ENCODE measurements around the gene TUBA1C. TPM values are rescaled to one million over a fixed set of nuclear protein-coding genes. Genes with fewer than 3 reads are reported as not detected.

The TUBA1C gene
- total RNA-seq, 1 experiment from 2014 or later: 660 TPM

- Histone ChIP-seq H2BK5ac (ENCODE audit: insufficient read length, low read length) (no peak overlapping the region), H3K23me2 (ENCODE audit: insufficient read length, low read depth, low read length, poor library complexity, severe bottlenecking) (no peaks in the 10 kb centered on the region), H4K20me1 (ENCODE audit: control insufficient read depth, insufficient read depth, insufficient read length) (peaks cover 3% of the 10 kb centered on the region), H2BK120ac (ENCODE audit: low read depth, low read length, poor library complexity, severe bottlenecking) (no peak overlapping the region), H4K8ac (replicated peaks; ENCODE audit: insufficient read length, low read depth, low read length) (no peak overlapping the region), H3K27me3 (ENCODE audit: insufficient read depth, low read length) (no peaks in the 10 kb centered on the region; the same call in 1 of the 2 replicates), H3K14ac (ENCODE audit: insufficient read depth, low read length) (no peak overlapping the region), H2BK12ac (ENCODE audit: insufficient read length, low read depth, low read length) (no peak overlapping the region), H3K9me3 (ENCODE audit: control insufficient read depth, low read depth, low read length) (no peaks in the 10 kb centered on the region), H2BK15ac (ENCODE audit: low read depth, low read length) (no peak overlapping the region), H3T11ph (ENCODE audit: low read length) (no peak overlapping the region), H3K4ac (ENCODE audit: low read depth, low read length) (no peak overlapping the region), H3K23ac (ENCODE audit: insufficient read length, low read depth, low read length) (no peak overlapping the region), H3K79me2 (ENCODE audit: insufficient read depth, low read length) (no peaks in the 10 kb centered on the region), H3K56ac (ENCODE audit: insufficient read length, low read depth, low read length) (no peak overlapping the region), H3K18ac (ENCODE audit: insufficient read length, low read depth, low read length) (no peak overlapping the region), H3K4me1 (ENCODE audit: insufficient read depth, low read length) (no peaks in the 10 kb centered on the region), H3K27ac (ENCODE audit: insufficient read length, low read depth, low read length) (no peak overlapping the region), H3K79me1 (ENCODE audit: insufficient read depth, low read depth, low read length, poor library complexity, severe bottlenecking) (no peaks in the 10 kb centered on the region), H2AFZ (ENCODE audit: low read length) (no peak overlapping the region), H3K4me2 (ENCODE audit: insufficient read depth, insufficient read length, low read length) (no peak overlapping the region), H2AK5ac (ENCODE audit: insufficient read length, low read length) (no peak overlapping the region), H4K91ac (ENCODE audit: insufficient read length, low read depth, low read length) (no peak overlapping the region), H2BK20ac (ENCODE audit: low read depth, low read length, poor library complexity, severe bottlenecking) (no peak overlapping the region), H4K5ac (ENCODE audit: insufficient read length, low read depth, low read length) (no peak overlapping the region), H3K9ac (ENCODE audit: extremely low read depth, insufficient read length, low read length) (no peak overlapping the region)
- TF ChIP-seq CTCF (conservative IDR thresholded peaks at IDR 0.05): no peak
- no peak for DNase-seq
- WGBS (ENCODE audit: extremely low coverage, insufficient read length, low lambda C conversion rate): no CpG with 5 or more reads among the region's 4 CpGs
- Mint-ChIP-seq H3K27me3 (ENCODE audit: low read depth) (no peaks in the 10 kb centered on the region), H3K4me3 (no peak overlapping the region), H3K27ac (no peak overlapping the region), H3K4me1 (peaks cover 2 to 4% of the 10 kb centered on the region in 2 experiments; a peak in 3 of 4 replicates), H3K9me3 (no peaks in the 10 kb centered on the region; a peak in 1 of 5 replicates), H3K36me3 (ENCODE audit: insufficient read depth in 1 of 3, low read depth in 3 of 3) (no peaks in the 10 kb centered on the region)
Observed at GRCh38 chr12:49220972-49221371, 43.9 kb upstream of the TUBA1C start.

Data from H9 (cell line).